Measurements from ENCODE around the gene CPT1A.

The CPT1A gene

GRCh38 chr11:68868221-68868835, 26.6 kb upstream of the CPT1A start:
- Histone ChIP-seq H3K9me2 (ENCODE audit: low read depth, low read length) (no peaks in the 10 kb centered on the region), H3K27me3 (ENCODE audit: insufficient read depth, low read length) (peaks cover 14% of the 10 kb centered on the region; the same call in 1 of the 2 replicates), H3K9me3 (ENCODE audit: low read length) (peaks cover 6% of the 10 kb centered on the region), H3F3A (ENCODE audit: insufficient read depth, low read length) (no peaks in the 10 kb centered on the region), H3K36me3 (ENCODE audit: insufficient read depth, low read length) (no peaks in the 10 kb centered on the region), H3K4me3 (ENCODE audit: low read depth, low read length, poor library complexity, severe bottlenecking) (no peak overlapping the region), H2AFZ (ENCODE audit: low read length) (no peak overlapping the region), H3K27ac (ENCODE audit: low read depth, low read length, poor library complexity, severe bottlenecking) (no peak overlapping the region), H3K9ac (ENCODE audit: low read length) (no peak overlapping the region), H3K4me2 (ENCODE audit: low read length) (no peak overlapping the region), H3K4me1 (ENCODE audit: insufficient read depth, low read length, severe bottlenecking) (no peaks in the 10 kb centered on the region), H4K20me1 (ENCODE audit: insufficient read depth, low read length) (no peaks in the 10 kb centered on the region), H3K79me2 (ENCODE audit: insufficient read depth, low read length) (no peaks in the 10 kb centered on the region)
- no peak for TF ChIP-seq EZH2 (IDR thresholded peaks at IDR 0.05; ENCODE audit: borderline replicate concordance, low read length)
- TF ChIP-seq, protein P1, sequence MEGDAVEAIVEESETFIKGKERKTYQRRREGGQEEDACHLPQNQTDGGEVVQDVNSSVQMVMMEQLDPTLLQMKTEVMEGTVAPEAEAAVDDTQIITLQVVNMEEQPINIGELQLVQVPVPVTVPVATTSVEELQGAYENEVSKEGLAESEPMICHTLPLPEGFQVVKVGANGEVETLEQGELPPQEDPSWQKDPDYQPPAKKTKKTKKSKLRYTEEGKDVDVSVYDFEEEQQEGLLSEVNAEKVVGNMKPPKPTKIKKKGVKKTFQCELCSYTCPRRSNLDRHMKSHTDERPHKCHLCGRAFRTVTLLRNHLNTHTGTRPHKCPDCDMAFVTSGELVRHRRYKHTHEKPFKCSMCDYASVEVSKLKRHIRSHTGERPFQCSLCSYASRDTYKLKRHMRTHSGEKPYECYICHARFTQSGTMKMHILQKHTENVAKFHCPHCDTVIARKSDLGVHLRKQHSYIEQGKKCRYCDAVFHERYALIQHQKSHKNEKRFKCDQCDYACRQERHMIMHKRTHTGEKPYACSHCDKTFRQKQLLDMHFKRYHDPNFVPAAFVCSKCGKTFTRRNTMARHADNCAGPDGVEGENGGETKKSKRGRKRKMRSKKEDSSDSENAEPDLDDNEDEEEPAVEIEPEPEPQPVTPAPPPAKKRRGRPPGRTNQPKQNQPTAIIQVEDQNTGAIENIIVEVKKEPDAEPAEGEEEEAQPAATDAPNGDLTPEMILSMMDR (IDR thresholded peaks at IDR 0.05; ENCODE audit: low read length) = no peak

DNA sequence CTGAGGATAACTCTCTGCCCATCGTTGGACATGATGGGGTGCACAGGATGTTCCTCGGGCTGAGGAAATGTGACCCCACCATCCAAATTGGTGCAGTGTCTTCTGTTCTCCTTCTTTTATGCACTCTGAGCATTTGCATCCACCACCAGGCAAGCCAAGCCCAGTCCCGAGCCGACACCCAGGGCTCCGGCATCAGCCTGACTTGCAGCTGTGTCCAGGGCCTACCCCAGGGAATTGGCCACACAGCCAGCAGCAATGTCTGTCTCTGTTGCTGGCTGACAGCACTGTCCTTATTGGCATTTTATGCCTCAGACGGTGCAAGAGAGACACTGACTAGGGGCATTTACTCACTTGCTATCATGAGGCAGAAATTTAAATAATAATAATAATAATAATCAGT, 25.4 kb upstream of the CPT1A start:
- H3K4me1 ChIP-seq (ENCODE audit: insufficient read depth, low read length, severe bottlenecking) = no peaks in the 10 kb centered on the region
- TF ChIP-seq, protein P1 (IDR thresholded peaks at IDR 0.05; ENCODE audit: low read length) = no peak
- no peak for TF ChIP-seq EZH2 (IDR thresholded peaks at IDR 0.05; ENCODE audit: borderline replicate concordance, low read length)

GRCh38 chr11:68865241-68865640, 23.5 kb upstream of the CPT1A start:
- H3K4me2 ChIP-seq (ENCODE audit: low read length) = no peak overlapping the region
- H3K79me2 ChIP-seq (ENCODE audit: insufficient read depth, low read length) = no peaks in the 10 kb centered on the region
- TF ChIP-seq EZH2 (IDR thresholded peaks at IDR 0.05; ENCODE audit: borderline replicate concordance, low read length) = no peak
- TF ChIP-seq, protein P1 (IDR thresholded peaks at IDR 0.05; ENCODE audit: low read length) = no peak
- H4K20me1 ChIP-seq (ENCODE audit: insufficient read depth, low read length) = no peaks in the 10 kb centered on the region
- no peaks in the 10 kb centered on the region for H3K9me2 ChIP-seq (ENCODE audit: low read depth, low read length)
- H3K36me3 ChIP-seq (ENCODE audit: insufficient read depth, low read length) = no peaks in the 10 kb centered on the region
- no peaks in the 10 kb centered on the region for H3K4me1 ChIP-seq (ENCODE audit: insufficient read depth, low read length, severe bottlenecking)
- no peak overlapping the region for H3K4me3 ChIP-seq (ENCODE audit: low read depth, low read length, poor library complexity, severe bottlenecking)
- H3K9me3 ChIP-seq (ENCODE audit: low read length) = peaks cover 6% of the 10 kb centered on the region
- H3K9ac ChIP-seq (ENCODE audit: low read length) = no peak overlapping the region
- no peak overlapping the region for H3K27ac ChIP-seq (ENCODE audit: low read depth, low read length, poor library complexity, severe bottlenecking)
- H2AFZ ChIP-seq (ENCODE audit: low read length) = no peak overlapping the region
- H3K27me3 ChIP-seq (ENCODE audit: insufficient read depth, low read length) = peaks cover 11% of the 10 kb centered on the region; the same call in 1 of the 2 replicates
- H3F3A ChIP-seq (ENCODE audit: insufficient read depth, low read length) = no peaks in the 10 kb centered on the region

More for the DNA sequence above, 25.4 kb upstream of the CPT1A start:
- Histone ChIP-seq H2AFZ (ENCODE audit: low read length) (no peak overlapping the region), H3K27me3 (ENCODE audit: insufficient read depth, low read length) (peaks cover 11% of the 10 kb centered on the region; the same call in 1 of the 2 replicates), H3K9ac (ENCODE audit: low read length) (no peak overlapping the region), H3K9me2 (ENCODE audit: low read depth, low read length) (no peaks in the 10 kb centered on the region), H3K79me2 (ENCODE audit: insufficient read depth, low read length) (no peaks in the 10 kb centered on the region), H3K27ac (ENCODE audit: low read depth, low read length, poor library complexity, severe bottlenecking) (no peak overlapping the region), H3K4me2 (ENCODE audit: low read length) (no peak overlapping the region), H3K4me3 (ENCODE audit: low read depth, low read length, poor library complexity, severe bottlenecking) (no peak overlapping the region), H3K36me3 (ENCODE audit: insufficient read depth, low read length) (no peaks in the 10 kb centered on the region), H4K20me1 (ENCODE audit: insufficient read depth, low read length) (no peaks in the 10 kb centered on the region), H3F3A (ENCODE audit: insufficient read depth, low read length) (no peaks in the 10 kb centered on the region), H3K9me3 (ENCODE audit: low read length) (peaks cover 6% of the 10 kb centered on the region)
